Sigmoid colon (tissue), 7 donors: Measurements from ENCODE around the gene MCU. TPM values are rescaled to one million over a fixed set of nuclear protein-coding genes. Genes with fewer than 3 reads are reported as not detected.

Experiments used
- DNase-seq: peaks from one replicate; pipeline ENCODE4 v3.0.0-alpha.2; 2019
- H3K27ac ChIP-seq, 4 donors: fragments of 200-600 bp; sonication (generic); one replicate each; pipeline ENCODE4 v1.5.1; 2016 to 2019; ENCODE audit warnings: mild to moderate bottlenecking in 1 of 4
- H3K27me3 ChIP-seq, 3 donors: fragments of 200-600 bp; sonication (generic); one replicate each; pipeline ENCODE4 v1.5.1; 2019; ENCODE audit warnings: mild to moderate bottlenecking in 1 of 3
- H3K36me3 ChIP-seq, 4 donors: fragments of 200-600 bp; sonication (generic); one replicate each; pipeline ENCODE4 v1.5.1; 2016 to 2019
- H3K4me1 ChIP-seq, 4 donors: fragments of 200-600 bp; sonication (generic); one replicate each; pipeline ENCODE4 v1.5.1; 2017 to 2019
- H3K4me3 ChIP-seq, 4 donors: fragments of 200-600 bp; sonication (generic); one replicate each; pipeline ENCODE4 v1.5.1; 2017 to 2019; ENCODE audit warnings: mild to moderate bottlenecking in 2 of 4, moderate library complexity in 1 of 4
- H3K9me3 ChIP-seq, 4 donors: fragments of 200-600 bp in 3 of 4; sonication (generic) in 3 of 4; one replicate each; pipeline versions ENCODE4 v1.5.1 to v1.6.1; 2013 to 2019
- EP300 ChIP-seq, 4 donors: sonication (generic); formaldehyde crosslinking; IDR thresholded peaks; one replicate each; pipeline ENCODE4 v1.6.1; 2017; ENCODE audit warnings: antibody characterized with exemption in 4 of 4
- POLR2A ChIP-seq, 2 donors: fragments of 450-650 bp; IDR thresholded peaks; one replicate each; pipeline ENCODE4 v1.6.1; 2016; ENCODE audit warnings: antibody characterized with exemption in 2 of 2, mild to moderate bottlenecking in 2 of 2, moderate library complexity in 2 of 2
- POLR2AphosphoS5 ChIP-seq, 4 donors: sonication (generic); formaldehyde crosslinking; IDR thresholded peaks; one replicate each; pipeline ENCODE4 v1.6.1; 2017; ENCODE audit warnings: antibody characterized with exemption in 4 of 4
- WGBS, 2 donors: extraction: QIAGEN DNeasy Blood & Tissue Kit; methylation state at CpG; one replicate each; pipeline ENCODE4 v1.1.7; 2013; 5-methylcytosine and 5-hydroxymethylcytosine counted together
- intact Hi-C: fragments of 100-400 bp; cut with DNase I; formaldehyde crosslinking; loops from one replicate; pipeline ENCODE4 v1.15.1; 2023
- polyA plus RNA-seq, 3 donors: library from polyadenylated mRNA; stranded (reverse); fragments of 200-250 nt; gene quantifications; one replicate each; pipeline ENCODE4 v1.2.3, GENCODE V29; 2013
- total RNA-seq, 4 donors: library from RNA; depleted of rRNA; stranded (reverse); fragments of >200 nt; gene quantifications; one replicate each; pipeline ENCODE4 v1.1.0, GENCODE V29; 2016
- TF ChIP-seq, protein P1 (sequence below), 4 experiments: fragments of 450-650 bp in 3 of 4; fragments of 200-600 bp in 1 of 4; IDR thresholded peaks; one replicate each; pipeline ENCODE4 v1.5.1; 2016 to 2019; ENCODE audit warnings: antibody characterized with exemption in 4 of 4, mild to moderate bottlenecking in 3 of 4, moderate library complexity in 2 of 4
- donor health status: healthy with polysubstance abuse.
- donor health status: Bipolar disorder and iron deficiency.
- donor health status: healthy.

Gene MCU
- total and polyA plus RNA-seq, 7 donors, result 14.7 to 75.6 (median 19.4) TPM

DNA sequence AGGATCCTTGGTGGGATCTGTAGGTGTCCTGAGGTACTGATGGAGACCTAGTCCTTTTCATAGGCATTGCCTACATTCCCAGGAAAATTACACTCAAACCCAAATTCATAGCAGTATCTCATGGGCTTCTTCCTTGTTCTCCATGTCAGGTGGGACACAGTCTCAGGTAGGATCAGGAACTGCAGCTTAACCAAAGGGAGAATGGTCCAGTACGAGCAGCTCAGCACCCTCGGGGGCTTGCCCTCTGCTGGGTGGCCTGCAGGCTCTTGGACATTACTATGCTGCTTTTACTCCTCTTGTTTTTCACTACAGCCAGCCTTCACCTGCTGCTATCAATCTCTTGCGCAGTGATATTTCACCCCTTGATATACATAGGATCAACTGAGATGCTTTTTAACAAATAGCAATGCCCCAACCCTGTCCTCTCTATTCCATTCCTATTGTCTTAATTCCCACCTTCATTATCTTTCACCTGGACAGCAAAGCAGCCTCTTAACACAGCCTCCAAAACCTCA is 234.1 kb downstream of the MCU start:
- H3K27me3 ChIP-seq, result no peaks in the 10 kb centered on the region
- TF ChIP-seq EP300 (IDR thresholded peaks at IDR 0.05) (no peak), POLR2A (IDR thresholded peaks at IDR 0.05) (no peak), POLR2AphosphoS5 (IDR thresholded peaks at IDR 0.05) (no peak)
- H3K9me3 ChIP-seq, result peaks cover 0 to 5% (median 1%) of the 10 kb centered on the region in 4 donors
- intact Hi-C loops, result no loop called here
- DNase-seq, result no peak
- no peaks in the 10 kb centered on the region for H3K4me1 ChIP-seq
- WGBS, 2 donors, result 92 to 94% methylated on average over 3 of the region's 3 CpGs
- no peak overlapping the region for H3K4me3 ChIP-seq
- H3K36me3 ChIP-seq, result no peaks in the 10 kb centered on the region
- H3K27ac ChIP-seq, result no peak overlapping the region

DNA sequence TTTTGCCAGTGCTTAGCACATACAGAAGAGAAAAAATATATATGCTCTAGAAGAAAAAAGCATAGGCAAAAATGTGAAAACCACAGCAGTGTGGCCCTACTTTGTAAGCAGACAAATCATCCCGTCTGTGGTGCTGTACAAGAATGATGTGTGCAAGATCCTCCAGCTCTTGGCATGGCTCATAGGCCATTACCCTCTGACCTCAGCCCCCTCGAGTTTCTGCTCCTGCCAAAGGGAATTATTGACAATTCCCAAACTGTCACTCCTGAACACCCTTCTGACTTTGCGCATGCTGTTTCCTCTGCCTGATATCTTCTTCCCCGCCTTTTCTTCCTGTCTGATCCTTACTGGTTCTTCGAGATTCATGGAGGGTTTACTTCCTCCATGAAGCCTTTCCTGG is 235.5 kb downstream of the MCU start:
- no peak for DNase-seq
- intact Hi-C loops, result no loop called here
- no peaks in the 10 kb centered on the region for H3K36me3 ChIP-seq
- no peaks in the 10 kb centered on the region for H3K9me3 ChIP-seq
- no peak overlapping the region for H3K4me3 ChIP-seq
- no peaks in the 10 kb centered on the region for H3K27me3 ChIP-seq
- TF ChIP-seq POLR2A (IDR thresholded peaks at IDR 0.05) (no peak), EP300 (IDR thresholded peaks at IDR 0.05) (no peak), POLR2AphosphoS5 (IDR thresholded peaks at IDR 0.05) (no peak)
- TF ChIP-seq, protein P1, sequence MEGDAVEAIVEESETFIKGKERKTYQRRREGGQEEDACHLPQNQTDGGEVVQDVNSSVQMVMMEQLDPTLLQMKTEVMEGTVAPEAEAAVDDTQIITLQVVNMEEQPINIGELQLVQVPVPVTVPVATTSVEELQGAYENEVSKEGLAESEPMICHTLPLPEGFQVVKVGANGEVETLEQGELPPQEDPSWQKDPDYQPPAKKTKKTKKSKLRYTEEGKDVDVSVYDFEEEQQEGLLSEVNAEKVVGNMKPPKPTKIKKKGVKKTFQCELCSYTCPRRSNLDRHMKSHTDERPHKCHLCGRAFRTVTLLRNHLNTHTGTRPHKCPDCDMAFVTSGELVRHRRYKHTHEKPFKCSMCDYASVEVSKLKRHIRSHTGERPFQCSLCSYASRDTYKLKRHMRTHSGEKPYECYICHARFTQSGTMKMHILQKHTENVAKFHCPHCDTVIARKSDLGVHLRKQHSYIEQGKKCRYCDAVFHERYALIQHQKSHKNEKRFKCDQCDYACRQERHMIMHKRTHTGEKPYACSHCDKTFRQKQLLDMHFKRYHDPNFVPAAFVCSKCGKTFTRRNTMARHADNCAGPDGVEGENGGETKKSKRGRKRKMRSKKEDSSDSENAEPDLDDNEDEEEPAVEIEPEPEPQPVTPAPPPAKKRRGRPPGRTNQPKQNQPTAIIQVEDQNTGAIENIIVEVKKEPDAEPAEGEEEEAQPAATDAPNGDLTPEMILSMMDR (IDR thresholded peaks at IDR 0.05), result no peak
- no peaks in the 10 kb centered on the region for H3K4me1 ChIP-seq
- 45 to 68% methylated on average over 5 of the region's 5 CpGs for WGBS, 2 donors
- H3K27ac ChIP-seq, result no peak overlapping the region

DNA sequence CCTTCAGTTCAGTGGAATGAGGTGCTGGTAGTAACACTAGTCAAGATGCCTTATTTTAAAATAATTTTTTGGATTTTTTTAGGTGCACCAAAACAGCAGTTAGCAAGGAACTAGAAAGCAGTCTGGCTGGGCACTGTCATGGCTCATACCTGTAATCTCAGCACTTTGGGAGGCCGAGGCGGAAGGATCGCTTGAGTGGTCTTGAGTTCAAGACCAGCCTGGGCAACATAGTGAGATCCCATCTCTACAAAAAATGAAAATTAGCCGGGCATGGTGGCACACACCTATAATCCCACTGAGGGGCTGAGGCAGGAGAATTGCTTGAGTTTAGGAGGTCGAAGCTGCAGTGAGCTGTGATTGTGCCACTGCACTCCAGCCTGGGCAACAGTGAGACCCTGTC is 236.9 kb downstream of the MCU start:
- Histone ChIP-seq H3K9me3 (no peaks in the 10 kb centered on the region), H3K27me3 (no peaks in the 10 kb centered on the region), H3K4me3 (no peak overlapping the region), H3K36me3 (no peaks in the 10 kb centered on the region), H3K27ac (no peak overlapping the region), H3K4me1 (no peaks in the 10 kb centered on the region)
- intact Hi-C loops, result no loop called here
- TF ChIP-seq POLR2A (IDR thresholded peaks at IDR 0.05) (no peak), POLR2AphosphoS5 (IDR thresholded peaks at IDR 0.05) (no peak), EP300 (IDR thresholded peaks at IDR 0.05) (no peak)
- TF ChIP-seq, protein P1 (IDR thresholded peaks at IDR 0.05), result no peak
- no peak for DNase-seq
- 86 to 96% methylated on average over 5 of the region's 5 CpGs for WGBS, 2 donors

DNA sequence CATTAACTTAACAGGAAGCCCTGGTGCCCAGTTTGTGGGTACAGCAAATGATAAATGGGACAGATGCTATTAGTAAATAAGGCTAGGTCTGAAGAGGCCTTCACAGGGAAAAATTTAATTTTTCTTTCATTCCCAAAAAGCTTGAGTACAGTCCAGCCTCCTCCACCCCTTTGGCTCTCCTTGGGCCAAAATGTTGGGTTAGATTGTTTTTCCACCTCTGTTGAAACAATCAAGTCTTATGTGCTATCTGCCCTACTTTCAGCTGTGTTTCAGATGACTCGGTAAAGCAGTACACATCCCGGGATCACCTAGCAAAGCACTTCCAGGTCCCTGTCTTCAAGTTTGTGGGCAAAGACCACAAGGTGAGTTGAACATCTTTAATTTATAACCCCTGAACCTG is 238.3 kb downstream of the MCU start:
- intact Hi-C loops, result no loop called here
- no peak overlapping the region for H3K27ac ChIP-seq
- no peaks in the 10 kb centered on the region for H3K4me1 ChIP-seq
- no peak overlapping the region for H3K4me3 ChIP-seq
- WGBS, 2 donors, result 90 to 91% methylated on average over 2 of the region's 2 CpGs
- DNase-seq, result no peak
- H3K27me3 ChIP-seq, result no peaks in the 10 kb centered on the region
- no peaks in the 10 kb centered on the region for H3K9me3 ChIP-seq
- no peaks in the 10 kb centered on the region for H3K36me3 ChIP-seq
- TF ChIP-seq POLR2AphosphoS5 (IDR thresholded peaks at IDR 0.05), result no peak
- no peak for TF ChIP-seq POLR2A (IDR thresholded peaks at IDR 0.05)
- TF ChIP-seq, protein P1 (IDR thresholded peaks at IDR 0.05), result no peak

DNA sequence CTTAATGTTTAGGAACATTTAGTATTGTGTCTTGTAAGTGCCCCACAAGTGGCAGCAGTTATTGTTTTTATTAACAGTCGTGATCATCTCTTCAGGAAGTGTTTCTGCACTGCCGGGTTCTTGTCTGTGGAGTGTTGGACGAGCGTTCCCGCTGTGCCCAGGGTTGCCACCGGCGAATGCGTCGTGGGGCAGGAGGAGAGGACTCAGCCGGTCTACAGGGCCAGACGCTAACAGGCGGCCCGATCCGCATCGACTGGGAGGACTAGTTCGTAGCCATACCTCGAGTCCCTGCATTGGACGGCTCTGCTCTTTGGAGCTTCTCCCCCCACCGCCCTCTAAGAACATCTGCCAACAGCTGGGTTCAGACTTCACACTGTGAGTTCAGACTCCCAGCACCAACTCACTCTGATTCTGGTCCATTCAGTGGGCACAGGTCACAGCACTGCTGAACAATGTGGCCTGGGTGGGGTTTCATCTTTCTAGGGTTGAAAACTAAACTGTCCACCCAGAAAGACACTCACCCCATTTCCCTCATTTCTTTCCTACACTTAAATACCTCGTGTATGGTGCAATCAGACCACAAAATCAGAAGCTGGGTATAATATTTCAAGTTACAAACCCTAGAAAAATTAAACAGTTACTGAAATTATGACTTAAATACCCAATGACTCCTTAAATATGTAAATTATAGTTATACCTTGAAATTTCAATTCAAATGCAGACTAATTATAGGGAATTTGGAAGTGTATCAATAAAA is 240.5 kb downstream of the MCU start:
- Histone ChIP-seq H3K27ac (no peak overlapping the region), H3K4me3 (no peak overlapping the region), H3K4me1 (no peaks in the 10 kb centered on the region), H3K9me3 (no peaks in the 10 kb centered on the region), H3K27me3 (no peaks in the 10 kb centered on the region), H3K36me3 (no peaks in the 10 kb centered on the region)
- intact Hi-C loops, result no loop called here
- 90 to 92% methylated on average over 20 of the region's 20 CpGs for WGBS, 2 donors
- DNase-seq, result no peak
- TF ChIP-seq POLR2A (IDR thresholded peaks at IDR 0.05) (no peak), EP300 (IDR thresholded peaks at IDR 0.05) (no peak), POLR2AphosphoS5 (IDR thresholded peaks at IDR 0.05) (no peak)
- TF ChIP-seq, protein P1 (IDR thresholded peaks at IDR 0.05), result no peak
